Tibial nerve (tissue), 3 donors: ENCODE data around the gene ARHGAP26.

Experiments used
- CTCF ChIP-seq, 5 experiments: fragments of 200-600 bp in 3 of 5; fragments of 450-650 bp in 2 of 5; sonication (generic) in 3 of 5; IDR thresholded peaks; one replicate each; pipeline ENCODE4 v1.5.1; 2016 to 2019; ENCODE audit warnings: antibody characterized with exemption in 5 of 5, mild to moderate bottlenecking in 3 of 5, moderate library complexity in 2 of 5
- POLR2A ChIP-seq, 2 donors: fragments of 450-650 bp; IDR thresholded peaks; one replicate each; pipeline ENCODE4 v1.6.1; 2017; ENCODE audit warnings: antibody characterized with exemption in 2 of 2, mild to moderate bottlenecking in 2 of 2, moderate library complexity in 2 of 2

GRCh38 chr5:142924135-142924883 is 154.1 kb downstream of the ARHGAP26 start:
- TF ChIP-seq POLR2A (IDR thresholded peaks at IDR 0.05) (no peak), CTCF (IDR thresholded peaks at IDR 0.05) (no peak)
